GM18499 (cell line): ENCODE measurements around the gene GPHN.
A peak's percentile ranks its signal among the peaks of the same experiment; 100 is the strongest.
"Not testable (repeated sequence)": the region's sequence is repeated elsewhere in the genome, so short reads cannot be mapped to it uniquely, and the experiment has no call there.

ENCODE experiments used
- ATAC-seq: cut with Tn5 transposase; IDR thresholded peaks from one replicate; pipeline ENCODE4 v1.9.1; 2021; ENCODE audit warnings: moderate number of reproducible peaks; ENCODE audit not compliant: insufficient read depth, unreplicated experiment

GPHN gene

GRCh38 chr14:66649498-66649897, 141.6 kb downstream of the GPHN start:
- ATAC-seq: peak; percentile 37

- peak; percentile 65 for ATAC-seq
Measured at GRCh38 chr14:66650491-66650911, 142.6 kb downstream of the GPHN start.

- no peak for ATAC-seq
Measured at GRCh38 chr14:66651536-66652220, 143.7 kb downstream of the GPHN start.

GRCh38 chr14:66652525-66653106, 144.7 kb downstream of the GPHN start:
- ATAC-seq: no peak

GRCh38 chr14:66657780-66658179, 149.8 kb downstream of the GPHN start:
- ATAC-seq: no peak

GRCh38 chr14:66662374-66662773, 154.4 kb downstream of the GPHN start:
- ATAC-seq: no peak

GRCh38 chr14:66677780-66678179, 169.8 kb downstream of the GPHN start:
- no peak for ATAC-seq

- ATAC-seq: no peak
Measured at GRCh38 chr14:66680216-66680615, 172.3 kb downstream of the GPHN start.

GRCh38 chr14:66696326-66696725, 188.4 kb downstream of the GPHN start:
- no peak for ATAC-seq

GRCh38 chr14:66698503-66698902, 190.6 kb downstream of the GPHN start:
- no peak for ATAC-seq

GRCh38 chr14:66701813-66702212, 193.9 kb downstream of the GPHN start:
- ATAC-seq: no peak

- no peak for ATAC-seq
Measured at GRCh38 chr14:66708267-66708666, 200.3 kb downstream of the GPHN start.

- no peak for ATAC-seq
Measured at GRCh38 chr14:66709291-66709690, 201.3 kb downstream of the GPHN start.

GRCh38 chr14:66714291-66714690, 206.3 kb downstream of the GPHN start:
- ATAC-seq: not testable (repeated sequence)

- not testable (repeated sequence) for ATAC-seq
Measured at GRCh38 chr14:66715313-66715712, 207.4 kb downstream of the GPHN start.

GRCh38 chr14:66716227-66716626, 208.3 kb downstream of the GPHN start:
- no peak for ATAC-seq

- no peak for ATAC-seq
Measured at GRCh38 chr14:66717561-66718140, 209.7 kb downstream of the GPHN start.

- ATAC-seq: no peak
Measured at GRCh38 chr14:66724996-66725395, 217.0 kb downstream of the GPHN start.

GRCh38 chr14:66731298-66731697, 223.4 kb downstream of the GPHN start:
- not testable (repeated sequence) for ATAC-seq

GRCh38 chr14:66735853-66736252, 227.9 kb downstream of the GPHN start:
- ATAC-seq: no peak

GRCh38 chr14:66739826-66740225, 231.9 kb downstream of the GPHN start:
- no peak for ATAC-seq

- no peak for ATAC-seq
Measured at GRCh38 chr14:66745078-66745477, 237.1 kb downstream of the GPHN start.
